HG03175 (cell line): ENCODE measurements around the gene IGSF11.
"Not testable (repeated sequence)": the region's sequence is repeated elsewhere in the genome, so short reads cannot be mapped to it uniquely, and the experiment has no call there.

ENCODE experiments used
- ATAC-seq: cut with Tn5 transposase; IDR thresholded peaks from one replicate; pipeline ENCODE4 v1.9.1; 2021; ENCODE audit warnings: mild to moderate bottlenecking, moderate library complexity; ENCODE audit not compliant: unreplicated experiment

Gene IGSF11, protein sequence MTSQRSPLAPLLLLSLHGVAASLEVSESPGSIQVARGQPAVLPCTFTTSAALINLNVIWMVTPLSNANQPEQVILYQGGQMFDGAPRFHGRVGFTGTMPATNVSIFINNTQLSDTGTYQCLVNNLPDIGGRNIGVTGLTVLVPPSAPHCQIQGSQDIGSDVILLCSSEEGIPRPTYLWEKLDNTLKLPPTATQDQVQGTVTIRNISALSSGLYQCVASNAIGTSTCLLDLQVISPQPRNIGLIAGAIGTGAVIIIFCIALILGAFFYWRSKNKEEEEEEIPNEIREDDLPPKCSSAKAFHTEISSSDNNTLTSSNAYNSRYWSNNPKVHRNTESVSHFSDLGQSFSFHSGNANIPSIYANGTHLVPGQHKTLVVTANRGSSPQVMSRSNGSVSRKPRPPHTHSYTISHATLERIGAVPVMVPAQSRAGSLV

DNA sequence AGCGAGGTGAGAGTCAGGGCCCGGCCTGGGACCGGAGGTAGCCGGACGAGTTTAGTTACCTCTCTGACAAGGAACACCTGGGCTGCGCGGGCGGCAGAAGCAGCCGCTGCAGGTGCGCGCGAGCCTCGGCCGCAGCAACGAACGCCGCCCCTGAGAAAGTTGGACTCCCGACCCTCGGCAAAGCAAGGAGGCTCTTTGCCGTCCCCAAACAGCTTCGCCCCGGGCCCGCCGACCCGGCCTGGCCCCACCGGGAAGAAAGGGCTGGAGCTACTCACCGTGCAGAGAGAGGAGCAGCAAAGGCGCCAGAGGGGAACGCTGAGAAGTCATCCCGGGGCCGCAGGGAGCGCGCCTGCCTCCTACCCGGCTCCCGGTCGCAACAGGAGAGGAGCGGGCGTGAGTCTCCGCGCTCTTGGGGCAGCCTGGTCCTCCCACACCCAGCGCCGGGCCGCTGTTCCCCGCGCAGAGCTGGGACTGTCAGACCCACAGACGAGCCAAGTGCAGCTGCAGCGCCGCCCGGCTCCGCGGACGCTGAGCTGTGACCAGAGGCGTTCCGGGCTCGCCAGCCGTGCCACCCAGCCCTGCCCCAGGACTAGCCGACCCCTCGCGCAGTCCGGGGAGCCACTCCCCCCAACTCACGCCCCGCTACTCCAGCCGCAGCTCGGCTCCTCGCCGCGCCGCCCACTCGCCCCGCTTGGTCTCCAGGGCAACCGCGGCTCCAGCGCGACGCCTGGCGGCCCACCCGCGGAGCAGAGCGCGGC, at the start of gene IGSF11:
TSS of gene IGSF11 (minus strand) at position 591 of the 758 bp plus-strand sequence. CDS start at position 327, 264 bp downstream.
- peak; percentile 93 for ATAC-seq

DNA sequence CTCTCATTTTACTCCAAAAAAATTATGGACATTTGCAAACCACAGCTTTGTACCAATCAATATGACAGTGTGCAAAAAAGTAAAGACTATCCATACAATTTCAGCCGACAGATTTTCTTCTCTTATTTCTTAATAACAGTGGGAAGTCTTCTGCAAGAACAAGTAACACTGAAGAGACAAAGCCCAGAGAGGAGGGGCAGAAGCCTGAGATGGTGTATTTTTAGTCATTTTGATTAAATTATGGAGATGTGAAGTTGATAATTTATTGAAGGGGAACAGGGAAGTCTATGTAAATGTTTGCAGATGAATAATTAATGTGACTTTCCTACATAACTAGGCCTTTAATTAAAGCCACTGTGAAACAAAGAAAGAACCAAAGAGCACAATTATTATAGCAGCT, 45.7 kb upstream of the IGSF11 start:
- no peak for ATAC-seq

DNA sequence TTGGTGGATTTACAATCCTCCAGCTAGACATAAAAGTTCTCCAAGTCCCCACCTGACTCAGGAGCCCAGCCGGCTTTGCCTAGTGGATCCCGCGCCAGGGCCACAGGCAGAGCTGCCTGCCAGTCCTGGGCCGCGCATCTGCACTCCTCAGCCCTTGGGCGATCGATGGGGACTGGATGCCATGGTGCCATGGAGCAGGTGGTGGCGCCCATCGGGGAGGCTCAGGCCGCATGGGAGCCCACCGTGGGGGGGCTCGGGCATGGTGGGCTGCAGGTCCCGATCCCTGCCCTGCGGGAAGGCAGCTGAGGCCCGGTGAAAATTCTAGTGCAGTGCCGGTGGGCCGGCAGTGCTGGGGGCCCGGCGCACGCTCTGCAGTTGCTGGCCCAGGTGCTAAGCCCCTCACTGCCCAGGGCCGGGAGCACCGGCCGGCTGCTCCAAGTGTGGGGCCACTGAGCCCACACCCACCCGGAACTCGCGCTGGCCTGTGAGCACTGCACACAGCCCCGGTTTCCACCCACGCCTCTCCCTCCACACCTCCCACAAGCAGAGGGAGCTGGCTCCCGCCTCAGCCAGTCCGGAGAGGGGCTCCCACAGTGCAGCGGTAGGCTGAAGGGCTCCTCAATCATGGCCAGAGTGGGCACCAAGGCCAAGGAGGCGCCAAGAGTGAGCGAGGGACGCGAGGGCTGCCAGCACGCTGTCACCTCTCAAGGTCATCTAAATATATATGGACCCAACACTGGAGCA, 38.8 kb upstream of the IGSF11 start:
- no peak for ATAC-seq

DNA sequence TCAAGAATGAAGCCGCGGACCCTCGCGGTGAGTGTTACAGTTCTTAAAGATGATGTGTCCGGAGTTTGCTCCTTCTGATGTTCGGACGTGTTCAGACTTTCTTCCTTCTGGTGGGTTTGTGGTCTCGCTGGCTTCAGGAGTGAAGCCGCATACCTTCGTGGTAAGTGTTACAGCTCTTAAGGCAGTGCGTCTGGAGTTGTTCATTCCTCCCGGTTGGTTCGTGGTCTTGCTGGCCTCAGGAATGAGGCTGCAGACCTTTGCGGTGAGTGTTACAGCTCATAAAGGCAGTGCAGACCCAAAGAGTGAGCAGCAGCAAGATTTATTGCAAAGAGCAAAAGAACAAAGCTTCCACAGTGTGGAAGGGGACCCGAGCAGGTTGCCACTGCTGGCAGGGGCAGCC, 37.8 kb upstream of the IGSF11 start:
- ATAC-seq = not testable (repeated sequence)

DNA sequence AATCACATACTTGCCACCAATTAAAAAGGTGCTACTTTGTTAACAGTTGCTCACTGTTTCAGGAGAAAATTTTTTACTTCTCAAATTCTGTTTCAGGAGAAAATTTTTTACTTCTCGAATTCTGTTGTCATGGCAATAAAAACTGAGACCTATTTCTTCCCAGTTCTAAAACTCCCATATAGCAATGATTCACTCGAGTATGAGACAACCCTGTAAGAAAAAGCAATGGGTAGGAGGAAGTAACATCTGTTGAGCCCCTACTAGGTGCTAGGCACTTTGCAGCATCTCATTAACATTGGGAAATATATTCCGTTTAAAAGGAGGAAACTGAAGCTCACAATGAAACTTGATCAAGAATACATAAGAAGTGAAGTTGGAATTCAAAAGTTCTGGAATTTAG, 35.1 kb upstream of the IGSF11 start:
- ATAC-seq = no peak

DNA sequence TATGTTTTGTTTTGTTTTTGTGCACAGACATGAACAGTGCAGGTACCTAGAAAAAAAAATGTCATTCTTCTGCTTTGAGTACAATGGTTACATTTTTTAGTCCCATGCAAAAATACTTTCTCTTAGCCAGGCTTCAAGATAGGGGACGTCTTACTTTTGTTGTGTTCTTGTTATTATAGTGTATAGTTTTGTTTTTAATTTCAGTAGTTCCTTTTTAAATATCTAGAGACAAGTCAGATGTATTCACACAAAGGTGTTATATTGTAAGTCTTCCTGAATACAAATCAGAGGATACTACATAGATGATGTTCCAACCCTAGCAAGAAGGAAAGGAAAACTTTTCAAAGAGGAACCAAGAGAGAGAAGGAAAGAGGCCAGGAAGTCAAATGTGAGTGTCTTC, 28.8 kb upstream of the IGSF11 start:
- ATAC-seq = no peak

DNA sequence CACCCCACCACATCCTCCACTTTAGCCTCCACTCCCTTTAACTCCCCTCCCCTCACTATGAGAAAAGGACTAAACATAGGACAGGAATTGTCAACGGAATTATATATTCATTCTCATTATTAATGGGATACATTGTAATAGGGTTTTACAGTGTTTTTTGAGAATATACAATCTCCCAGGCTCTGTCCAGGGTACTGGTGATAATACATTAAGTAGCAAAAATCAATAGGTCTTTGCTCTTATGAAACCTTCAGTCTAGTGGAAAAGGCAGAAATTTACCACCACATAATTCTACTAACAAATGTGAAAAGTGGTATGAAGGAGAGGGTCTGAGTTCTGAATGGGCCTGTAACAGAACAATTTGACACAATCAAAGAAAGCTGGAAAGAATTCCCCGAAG, 28.2 kb upstream of the IGSF11 start:
- ATAC-seq = no peak

DNA sequence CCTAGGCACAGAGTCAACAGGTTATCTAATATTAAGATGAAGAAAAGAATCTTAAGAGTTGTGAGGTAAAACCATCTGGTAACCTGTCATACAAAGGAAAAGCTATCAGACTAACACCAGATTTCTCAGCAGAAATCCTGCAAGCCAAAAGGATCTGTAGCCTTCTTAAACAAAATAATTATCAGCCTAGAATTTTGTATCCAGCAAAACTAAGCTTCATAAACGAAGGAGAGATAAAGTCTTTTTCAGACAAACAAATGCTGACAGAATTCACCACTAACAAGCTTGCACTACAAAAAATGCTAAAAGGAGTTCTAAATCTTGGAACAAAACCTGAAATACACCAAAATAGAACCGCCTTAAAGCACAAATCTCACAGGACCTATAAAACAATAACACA, 9.9 kb upstream of the IGSF11 start:
- ATAC-seq = no peak

DNA sequence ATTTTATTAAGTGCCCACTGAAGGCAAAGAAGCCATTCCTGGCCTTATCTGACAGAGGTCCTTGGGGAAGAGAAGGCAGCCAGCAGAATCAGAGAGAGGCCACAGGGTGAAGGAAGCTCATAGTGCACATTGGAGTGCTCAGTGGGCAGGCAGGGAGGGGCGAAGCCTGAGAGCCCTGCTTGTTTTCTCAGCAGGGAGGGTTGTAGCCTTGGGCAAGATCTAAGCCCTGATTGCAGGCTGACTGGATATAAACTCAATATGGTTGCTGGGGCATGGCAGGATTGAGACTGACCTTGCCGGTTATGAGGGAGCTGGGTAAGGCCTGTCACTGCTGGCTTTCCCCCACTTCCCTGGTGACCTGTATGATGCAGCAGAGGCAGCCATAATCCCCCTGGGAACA, 7.5 kb upstream of the IGSF11 start:
- no peak for ATAC-seq

DNA sequence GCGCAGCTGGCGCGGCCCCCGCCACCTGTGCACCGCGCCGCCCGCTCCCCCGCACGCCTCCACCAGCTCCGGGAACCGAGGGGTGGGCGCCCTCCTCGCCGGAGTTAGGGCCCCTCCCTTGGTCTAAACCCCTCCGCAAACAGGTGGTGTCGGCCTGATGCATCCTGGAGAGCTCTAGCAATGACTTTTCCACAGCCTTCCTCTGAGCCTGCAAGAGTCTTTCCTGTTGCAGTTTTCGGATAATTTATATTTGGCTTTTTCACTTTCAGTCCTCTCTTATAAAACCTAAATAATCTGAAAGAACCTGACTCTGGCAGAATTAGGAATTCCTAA, 334 bp upstream of the IGSF11 start:
- ATAC-seq = no peak

DNA sequence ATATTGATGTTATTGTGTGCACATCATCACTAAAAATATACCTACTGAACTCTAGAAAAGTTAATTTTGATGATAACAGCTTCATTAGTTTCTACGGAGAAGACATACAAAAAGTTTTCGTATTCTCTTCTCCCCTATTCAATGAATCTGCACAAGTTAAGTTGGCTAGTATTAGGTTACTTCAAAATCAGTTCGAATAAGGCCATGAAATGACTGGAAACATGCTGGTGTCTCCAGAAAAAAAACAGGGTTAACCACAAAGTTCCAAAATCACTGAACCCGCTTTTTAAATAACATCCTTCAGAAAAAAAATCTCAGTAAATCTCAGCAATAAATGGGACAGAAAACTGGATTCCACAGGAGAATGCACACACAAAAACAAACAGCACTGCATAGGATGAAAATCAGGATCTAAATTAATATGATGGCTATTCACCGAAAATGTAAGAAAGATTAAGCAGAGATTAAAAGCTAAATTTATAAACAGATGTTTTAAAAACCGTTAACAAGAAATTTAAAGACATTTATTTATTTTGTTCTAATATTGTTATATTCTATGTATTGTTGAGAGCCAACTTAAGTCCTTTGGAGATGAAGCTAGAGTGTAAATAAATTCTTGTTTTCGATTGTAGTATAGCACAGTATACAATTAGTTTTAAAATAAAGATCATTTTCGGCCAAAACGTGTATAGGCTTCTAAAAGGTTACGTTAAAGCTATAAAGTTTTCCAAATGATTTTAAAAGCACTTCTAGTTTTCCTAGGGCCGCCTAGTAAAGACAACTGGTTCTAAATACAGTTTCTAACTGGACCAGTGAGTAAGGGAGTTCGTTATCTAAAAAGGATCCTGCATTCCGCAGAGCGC, 1.0 kb downstream of the IGSF11 start:
- ATAC-seq = no peak

DNA sequence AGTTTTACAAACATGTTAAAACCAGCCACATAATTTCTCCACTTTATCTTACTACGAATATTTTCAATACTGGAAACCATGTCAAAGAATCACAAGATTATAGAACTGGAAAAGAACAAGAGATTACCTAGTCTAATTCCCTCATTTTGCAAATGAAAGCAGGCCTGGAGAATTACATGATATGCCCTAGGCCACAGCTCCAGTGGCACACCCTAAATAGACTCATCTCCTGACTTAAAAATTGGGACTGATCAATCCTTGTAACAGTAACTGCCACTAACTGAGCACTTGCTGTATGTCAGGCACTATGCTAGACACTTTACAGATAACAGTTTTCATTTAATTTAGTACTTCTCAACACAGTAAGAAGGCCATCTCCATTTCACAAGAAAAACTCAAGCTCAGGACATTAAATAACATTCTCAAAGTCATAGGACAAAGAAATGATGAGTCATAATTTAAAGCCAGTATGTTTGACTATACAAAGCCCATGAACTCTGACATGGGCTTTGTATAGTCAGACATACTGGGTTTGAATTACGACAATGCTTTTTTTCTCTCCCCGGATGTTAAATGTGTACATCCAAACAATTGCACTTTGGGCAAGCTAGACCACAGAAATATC, 9.4 kb downstream of the IGSF11 start:
- ATAC-seq = no peak

DNA sequence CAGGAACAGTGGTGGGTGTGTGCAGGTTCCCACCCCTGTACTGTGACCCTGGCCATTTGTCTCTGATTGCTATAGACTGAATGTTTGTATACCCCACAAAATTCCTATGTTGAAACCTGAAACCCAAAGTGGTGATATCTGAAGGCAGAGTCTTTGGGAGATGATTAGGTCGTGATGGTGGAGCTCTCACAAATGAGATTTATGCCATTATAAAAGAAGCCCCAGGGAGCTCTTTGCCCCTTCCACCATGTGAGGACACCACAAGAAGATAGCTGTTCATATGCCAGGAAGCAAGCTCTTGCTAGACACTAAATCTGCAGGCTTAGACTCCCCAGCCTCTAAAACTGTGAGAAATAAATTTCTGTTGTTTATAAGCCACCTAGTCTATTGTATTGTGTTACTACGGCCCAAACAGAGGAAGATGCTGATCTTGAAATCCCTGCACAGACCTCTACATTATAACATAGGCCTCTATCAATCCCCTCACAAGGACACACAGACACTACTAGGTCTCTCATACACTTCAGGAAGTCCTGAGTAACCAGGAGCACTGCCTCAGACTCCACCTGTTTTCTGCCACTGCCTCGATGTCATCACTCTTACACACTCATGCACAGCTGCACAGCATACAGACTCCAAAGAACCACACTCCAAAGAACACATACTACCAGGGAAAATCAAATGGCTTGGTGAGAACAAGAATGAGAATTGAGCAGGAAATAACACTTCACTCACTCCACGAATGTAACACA, 14.7 kb downstream of the IGSF11 start:
- no peak for ATAC-seq

DNA sequence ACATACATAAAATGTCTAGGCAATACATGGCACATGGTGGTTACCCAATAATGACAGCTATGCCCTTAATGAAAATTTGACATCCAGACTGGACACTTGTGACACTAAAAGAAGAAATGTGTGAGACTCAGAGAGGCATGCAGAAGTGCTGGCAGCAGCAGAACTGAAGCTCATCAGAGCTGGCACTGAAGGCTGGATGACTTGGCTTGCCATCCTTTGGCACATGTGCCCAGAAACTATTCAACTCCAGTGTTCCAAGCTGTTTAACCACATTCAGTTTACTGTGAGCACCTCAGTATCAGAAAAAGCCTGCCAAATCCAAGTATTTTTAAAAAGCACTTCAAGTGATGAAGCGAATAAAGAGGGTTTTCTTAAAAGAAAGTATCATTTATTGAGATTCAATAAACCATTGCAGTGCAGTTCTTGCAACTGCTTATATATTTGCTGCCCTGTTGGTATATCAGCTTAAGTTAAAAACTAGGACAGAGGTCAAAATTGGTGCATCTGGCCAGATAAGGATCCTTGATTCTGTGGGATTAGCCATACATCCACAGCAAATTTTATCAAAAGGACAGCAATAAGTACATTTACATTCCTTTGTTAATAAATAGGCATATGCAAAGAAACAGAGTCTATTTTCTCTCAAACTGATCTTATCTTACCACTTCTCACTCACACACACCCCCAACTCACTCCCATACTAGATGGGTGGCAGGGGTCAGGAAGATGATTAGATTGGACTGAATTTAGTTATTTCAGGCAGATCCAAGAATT, 15.8 kb downstream of the IGSF11 start:
- no peak for ATAC-seq

DNA sequence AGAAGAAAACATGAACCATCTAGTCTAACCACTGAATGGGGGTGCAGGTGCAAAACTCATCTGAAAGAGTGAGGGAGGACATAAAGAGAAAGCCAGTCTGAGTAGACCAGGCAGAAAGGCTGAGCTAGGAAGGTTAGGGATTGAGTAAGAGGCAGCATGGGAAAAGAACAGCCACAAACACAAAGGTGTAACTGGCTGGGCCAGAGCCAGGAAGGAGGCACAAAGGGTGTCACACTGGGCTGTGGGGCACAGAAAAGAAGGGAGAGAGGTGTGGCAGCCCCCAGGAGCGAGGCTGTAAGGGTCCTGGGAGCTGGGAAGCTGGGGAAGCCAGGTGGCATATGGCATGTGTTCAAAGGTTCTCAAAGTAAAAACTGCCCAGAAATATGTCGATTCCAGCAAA, 18.7 kb downstream of the IGSF11 start:
- ATAC-seq = no peak

DNA sequence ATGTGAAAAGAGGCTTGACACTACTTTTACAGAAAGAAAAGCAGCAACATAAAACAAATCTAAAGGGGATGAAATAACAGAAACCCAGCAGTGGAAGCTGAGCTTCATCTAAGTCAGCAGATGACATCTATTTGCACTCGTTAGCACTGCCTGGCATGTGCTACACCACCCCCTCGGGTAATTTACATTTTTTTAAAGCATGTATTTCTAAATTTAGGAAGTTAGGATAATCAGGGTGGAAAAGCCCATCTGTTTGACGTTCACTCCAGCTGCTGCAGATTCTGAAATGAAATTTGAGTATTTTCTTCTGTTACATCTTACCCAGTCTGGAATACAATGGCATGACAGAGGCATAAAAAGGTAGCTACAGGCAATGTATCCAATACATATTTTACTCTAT, 20.7 kb downstream of the IGSF11 start:
- ATAC-seq = no peak

DNA sequence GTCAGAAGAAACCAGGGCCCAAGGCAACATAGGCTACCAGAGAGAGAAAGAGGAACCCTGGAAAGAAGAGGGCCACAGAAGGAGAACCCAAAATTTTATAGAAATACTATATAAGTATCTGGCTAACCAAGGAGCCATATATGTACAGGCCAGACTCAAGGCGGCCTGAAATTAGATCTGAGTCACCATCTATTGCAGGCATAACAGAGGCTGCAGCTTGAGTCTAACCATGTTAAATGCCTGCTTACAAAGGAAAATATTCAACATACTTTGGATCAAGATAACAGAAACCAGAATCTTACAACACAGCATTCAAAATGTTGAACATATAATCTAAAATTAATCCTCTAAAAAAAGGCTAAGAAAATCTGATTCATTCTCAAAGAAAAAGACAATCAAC, 23.1 kb downstream of the IGSF11 start:
- no peak for ATAC-seq

DNA sequence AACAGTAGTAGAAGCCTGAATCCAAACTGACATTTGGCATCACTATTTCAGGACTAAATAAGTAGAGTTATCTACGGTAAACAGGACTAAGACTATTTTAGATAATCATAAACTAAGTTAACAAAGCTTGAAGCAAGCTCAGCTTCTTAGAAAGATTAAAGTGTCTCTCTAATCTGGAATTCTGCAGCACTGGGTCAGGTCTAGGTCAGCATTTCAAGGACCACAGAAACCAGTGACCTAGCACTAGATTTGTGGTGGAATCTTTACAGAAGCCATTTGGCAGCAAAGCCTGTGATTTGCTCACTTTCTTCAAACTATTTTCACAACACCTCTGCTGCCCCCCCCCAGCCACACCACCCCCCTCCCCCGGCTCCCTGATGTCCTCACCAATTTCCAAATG, 37.5 kb downstream of the IGSF11 start:
- ATAC-seq = no peak

DNA sequence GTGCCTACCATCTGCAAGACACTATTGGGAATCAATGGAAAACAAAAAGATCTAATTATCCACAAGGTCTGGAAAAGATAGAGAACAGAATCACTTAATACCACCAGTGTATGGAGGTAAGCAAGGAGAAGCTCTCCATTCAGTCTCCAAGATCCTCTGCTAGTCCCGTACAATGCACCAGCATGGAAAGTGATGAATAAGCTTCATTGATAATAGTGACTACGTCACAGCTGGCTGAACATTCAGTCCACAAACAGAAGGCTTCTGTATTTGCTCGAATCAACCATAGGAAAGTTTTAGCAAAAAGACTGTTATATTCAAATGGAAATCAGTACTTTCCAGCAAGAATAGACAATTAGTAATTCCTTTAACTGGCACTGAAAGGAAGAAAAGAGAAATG, 42.9 kb downstream of the IGSF11 start:
- ATAC-seq = no peak
